ENCODE data around the gene ATXN1. TPM values are rescaled to one million over a fixed set of nuclear protein-coding genes. Genes with fewer than 3 reads are reported as not detected.

Gene ATXN1
- total RNA-seq, 1 experiment from 2014 or later, result 8.1 TPM

GRCh38 chr6:16766043-16766536 lies 4.8 kb upstream of the ATXN1 start:
- DNase-seq (ENCODE audit: low spot score) (no peak), ATAC-seq (no peak)
- Mint-ChIP-seq H3K9me3 (no peaks in the 10 kb centered on the region), H3K27me3 (ENCODE audit: low read depth) (peaks cover 8% of the 10 kb centered on the region), H3K4me3 (no peak overlapping the region), H3K27ac (no peak overlapping the region), H3K4me1 (peaks cover 28% of the 10 kb centered on the region), H3K36me3 (no peaks in the 10 kb centered on the region)
- no peak for TF ChIP-seq CREM (CRISPR knock-in tag; IDR thresholded peaks at IDR 0.05)
- no peak for TF ChIP-seq ZNF416 (CRISPR knock-in tag; IDR thresholded peaks at IDR 0.05)
- TF ChIP-seq PREB (CRISPR knock-in tag; IDR thresholded peaks at IDR 0.05; ENCODE audit: borderline replicate concordance), result no peak
- no peak for TF ChIP-seq ZNF396 (CRISPR knock-in tag; IDR thresholded peaks at IDR 0.05; ENCODE audit: borderline replicate concordance)
- no peak for TF ChIP-seq ELF4 (CRISPR knock-in tag; IDR thresholded peaks at IDR 0.05; ENCODE audit: low read depth)
- no peak for TF ChIP-seq E2F4 (CRISPR knock-in tag; IDR thresholded peaks at IDR 0.05; ENCODE audit: borderline replicate concordance, low read depth)
- no peak for TF ChIP-seq ZNF532 (CRISPR knock-in tag; IDR thresholded peaks at IDR 0.05; ENCODE audit: borderline replicate concordance)
- no peak for TF ChIP-seq FOXK1 (CRISPR knock-in tag; IDR thresholded peaks at IDR 0.05)
- TF ChIP-seq SP1 (CRISPR knock-in tag; conservative IDR thresholded peaks at IDR 0.05), result no peak
- no peak for TF ChIP-seq ZNF317 (CRISPR knock-in tag; IDR thresholded peaks at IDR 0.05; ENCODE audit: borderline replicate concordance, low read depth)
- POLR2A ChIA-PET, result no interaction called here
- CTCF ChIA-PET, result no interaction called here

GRCh38 chr6:16765235-16765634 lies 4.0 kb upstream of the ATXN1 start:
- no peaks in the 10 kb centered on the region for H3K36me3 Mint-ChIP-seq
- no peak for TF ChIP-seq ZNF263 (CRISPR knock-in tag; IDR thresholded peaks at IDR 0.05; ENCODE audit: low read depth)
- no peak for TF ChIP-seq MYBL2 (CRISPR knock-in tag; IDR thresholded peaks at IDR 0.05)
- no peak for TF ChIP-seq JAZF1 (CRISPR knock-in tag; IDR thresholded peaks at IDR 0.05)
- TF ChIP-seq ZNF532 (CRISPR knock-in tag; IDR thresholded peaks at IDR 0.05; ENCODE audit: borderline replicate concordance), result no peak
- no peak for TF ChIP-seq KAT7 (CRISPR knock-in tag; IDR thresholded peaks at IDR 0.05; ENCODE audit: borderline replicate concordance)
- TF ChIP-seq TP53 (CRISPR knock-in tag; IDR thresholded peaks at IDR 0.05), result no peak
- no peak for TF ChIP-seq MAX (CRISPR knock-in tag; IDR thresholded peaks at IDR 0.05)
- no peak for TF ChIP-seq CDX4 (CRISPR knock-in tag; IDR thresholded peaks at IDR 0.05; ENCODE audit: borderline replicate concordance)
- TF ChIP-seq TEAD1 (CRISPR knock-in tag; IDR thresholded peaks at IDR 0.05), result no peak
- TF ChIP-seq CBFB (CRISPR knock-in tag; IDR thresholded peaks at IDR 0.05; ENCODE audit: low read depth), result no peak
- no peak for TF ChIP-seq ZNF671 (CRISPR knock-in tag; IDR thresholded peaks at IDR 0.05)
- TF ChIP-seq FOXP4 (CRISPR knock-in tag; IDR thresholded peaks at IDR 0.05), result no peak
- no peak for TF ChIP-seq ZNF138 (CRISPR knock-in tag; conservative IDR thresholded peaks at IDR 0.05)

More at GRCh38 chr6:16765235-16765634, 4.0 kb upstream of the ATXN1 start:
- ChIA-PET CTCF (interaction anchor here (1.6 to 3.2 kb wide), 2 partner anchors 16 to 199 kb away, joined by 4 to 18 read pairs; no protein-coding TSS in a partner anchor), POLR2A (no interaction called here)
- H3K4me1 Mint-ChIP-seq, result peaks cover 23% of the 10 kb centered on the region
- H3K9me3 Mint-ChIP-seq, result no peaks in the 10 kb centered on the region
- no peak for DNase-seq (ENCODE audit: low spot score)
- no peak overlapping the region for H3K27ac Mint-ChIP-seq
- H3K27me3 Mint-ChIP-seq (ENCODE audit: low read depth), result peaks cover 5% of the 10 kb centered on the region
- ATAC-seq, result no peak
- H3K4me3 Mint-ChIP-seq, result no peak overlapping the region

Data from WTC11 (cell line).